ENCODE data around the gene WIF1. TPM values are rescaled to one million over a fixed set of nuclear protein-coding genes. Genes with fewer than 3 reads are reported as not detected.

Gene WIF1
- total and polyA plus RNA-seq, 2 of the 8 experiments (the other 6 are each of a cell fraction or from before 2014, with no cell fraction given) = 1.8 to 9.1 TPM

DNA sequence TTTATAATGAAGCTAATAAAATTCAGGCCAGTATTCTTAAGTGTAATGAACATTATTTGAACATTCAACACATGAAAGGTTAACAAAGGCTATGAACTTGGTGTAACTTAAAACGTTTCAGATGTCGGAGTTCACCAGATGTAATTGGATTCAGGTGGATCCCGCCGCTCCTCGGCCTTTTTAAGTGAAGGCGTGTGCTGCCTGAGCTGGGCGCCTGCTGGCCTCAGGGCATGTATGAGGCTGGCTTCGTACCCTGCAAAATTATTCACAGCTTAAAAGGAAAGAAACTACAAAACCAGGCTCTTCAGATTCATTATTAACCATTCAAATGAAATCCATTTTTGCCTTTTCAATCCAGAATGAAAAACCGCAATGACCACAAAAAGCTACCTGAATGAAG, 69.9 kb downstream of the WIF1 start:
- no peak overlapping the region for H3K9ac ChIP-seq (replicated peaks in 1 of 4; ENCODE audit: extremely low read depth in 1 of 4, low read depth in 3 of 4, low read length in 3 of 4)
- no peak overlapping the region for H2BK20ac ChIP-seq (ENCODE audit: low read length)
- H2BK12ac ChIP-seq (ENCODE audit: low read depth, low read length) = no peak overlapping the region
- H2AFZ ChIP-seq (ENCODE audit: low read length) = no peak overlapping the region
- H4K8ac ChIP-seq (ENCODE audit: extremely low read depth, insufficient read depth, low read length) = no peak overlapping the region
- H3K4me2 ChIP-seq (ENCODE audit: insufficient read depth in 1 of 2, low read depth in 2 of 2, low read length in 2 of 2) = no peak overlapping the region
- TF ChIP-seq BACH1 (IDR thresholded peaks at IDR 0.05; ENCODE audit: low read length) (no peak), NANOG (IDR thresholded peaks at IDR 0.05; ENCODE audit: insufficient read depth, low read depth, low read length, poor library complexity, severe bottlenecking) (no peak), FOSL1 (IDR thresholded peaks at IDR 0.05; ENCODE audit: insufficient read depth, low read depth, low read length) (no peak), GABPA (IDR thresholded peaks at IDR 0.05; ENCODE audit: borderline replicate concordance, insufficient read depth, low read length) (no peak), SIN3A (conservative IDR thresholded peaks at IDR 0.05 in 1 of 2, IDR thresholded peaks at IDR 0.05 in 1 of 2; ENCODE audit: low read depth in 1 of 2, low read length in 2 of 2) (no peak), YY1 (IDR thresholded peaks at IDR 0.05; ENCODE audit: low read depth, low read length) (no peak), BRCA1 (IDR thresholded peaks at IDR 0.05; ENCODE audit: low read depth, low read length) (no peak), KDM5A (IDR thresholded peaks at IDR 0.05; ENCODE audit: low read length) (no peak), NRF1 (IDR thresholded peaks at IDR 0.05; ENCODE audit: low read depth, low read length) (no peak), EGR1 (IDR thresholded peaks at IDR 0.05; ENCODE audit: borderline replicate concordance, low read depth, low read length) (no peak), SUZ12 (IDR thresholded peaks at IDR 0.05; ENCODE audit: low read length) (no peak), HDAC6 (IDR thresholded peaks at IDR 0.05; ENCODE audit: low read depth, low read length) (no peak), POU5F1 (IDR thresholded peaks at IDR 0.05; ENCODE audit: low read depth, low read length) (no peak), CEBPB (IDR thresholded peaks at IDR 0.05; ENCODE audit: low read depth, low read length) (no peak)
- TF ChIP-seq, protein P1, sequence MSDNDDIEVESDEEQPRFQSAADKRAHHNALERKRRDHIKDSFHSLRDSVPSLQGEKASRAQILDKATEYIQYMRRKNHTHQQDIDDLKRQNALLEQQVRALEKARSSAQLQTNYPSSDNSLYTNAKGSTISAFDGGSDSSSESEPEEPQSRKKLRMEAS (IDR thresholded peaks at IDR 0.05) = no peak
- H2AK5ac ChIP-seq (ENCODE audit: low read depth, low read length) = no peak overlapping the region
- no peaks in the 10 kb centered on the region for H3K9me3 ChIP-seq (ENCODE audit: insufficient read depth in 2 of 2, low read depth in 1 of 2, low read length in 1 of 2)
- no peaks in the 10 kb centered on the region for H3K79me2 ChIP-seq (ENCODE audit: control insufficient read depth in 1 of 2, insufficient read depth in 2 of 2, low read length in 2 of 2)
- H4K91ac ChIP-seq (replicated peaks; ENCODE audit: insufficient read length, low read length) = no peak overlapping the region
- no peak overlapping the region for H3K18ac ChIP-seq (ENCODE audit: extremely low read depth, low read length)
- H4K20me1 ChIP-seq (replicated peaks in 1 of 2; ENCODE audit: control insufficient read depth in 1 of 2, insufficient read depth in 2 of 2, low read length in 2 of 2) = no peaks in the 10 kb centered on the region
- no peak overlapping the region for H3K14ac ChIP-seq (ENCODE audit: insufficient read length)
- peaks cover 2 to 10% (median 3%) of the 10 kb centered on the region in 4 experiments; a peak in 5 of 7 replicates for H3K4me1 ChIP-seq (replicated peaks in 1 of 4; ENCODE audit: control insufficient read depth in 3 of 4, insufficient read depth in 4 of 4, low read length in 3 of 4)
- no peak overlapping the region for H2BK120ac ChIP-seq (replicated peaks; ENCODE audit: low read depth, low read length)
- H2BK5ac ChIP-seq (ENCODE audit: low read depth, low read length) = no peak overlapping the region
- DNase-seq (ENCODE audit: low read depth in 1 of 2, low spot score in 2 of 2) = no peak
- no peak overlapping the region for H3K56ac ChIP-seq (replicated peaks; ENCODE audit: insufficient read length, low read depth, low read length)
- POLR2A ChIA-PET (ENCODE audit: partially characterized antibody) = no interaction called here
- H4K5ac ChIP-seq (ENCODE audit: insufficient read length, low read depth, low read length) = no peak overlapping the region
- no peak for FAIRE-seq
- no peaks in the 10 kb centered on the region for H3K79me1 ChIP-seq (ENCODE audit: low read depth, low read length)
- H3K27ac ChIP-seq (ENCODE audit: low read depth, low read length) = no peak overlapping the region
- WGBS, 2 experiments (ENCODE audit: extremely low coverage in 1 of 2, insufficient coverage in 1 of 2, insufficient read length in 1 of 2, insufficient replicate concordance in 2 of 2, low coverage in 1 of 2, low lambda C conversion rate in 2 of 2, missing lambda C conversion rate in 1 of 2) = 93% methylated on average over 9 of the region's 9 CpGs; no CpG with 5 or more reads in 1 of the 2 experiments
- no peak overlapping the region for H3K4me3 ChIP-seq (ENCODE audit: extremely low read depth in 1 of 4, insufficient read depth in 2 of 4, low read depth in 3 of 4, low read length in 4 of 4)
- CTCF ChIA-PET (ENCODE audit: partially characterized antibody) = interaction anchor here (0.7 to 2.3 kb wide), 5 partner anchors 11 to 340 kb away, joined by 3 to 6 read pairs (median 3); no protein-coding TSS in a partner anchor
- H3K23ac ChIP-seq (ENCODE audit: insufficient read length) = no peak overlapping the region
- H3K23me2 ChIP-seq (ENCODE audit: low read depth, low read length) = no peaks in the 10 kb centered on the region
- H3K27me3 ChIP-seq (replicated peaks in 1 of 4; ENCODE audit: control insufficient read depth in 3 of 4, extremely low read depth in 1 of 4, insufficient read depth in 3 of 4, low read length in 3 of 4) = no peaks in the 10 kb centered on the region
- no peak overlapping the region for H2BK15ac ChIP-seq (ENCODE audit: low read length)
- no peak overlapping the region for H3K4ac ChIP-seq (replicated peaks; ENCODE audit: insufficient read length, low read depth, low read length)
- no peaks in the 10 kb centered on the region for H3K36me3 ChIP-seq (ENCODE audit: control insufficient read depth in 2 of 4, insufficient read depth in 4 of 4, low read length in 3 of 4)

Measured in H1 (cell line).